Measurements from ENCODE around the gene ABCB11.

GRCh38 chr2:169077674-169078240 lies 46.6 kb upstream of the ABCB11 start:
- TF ChIP-seq, protein P1, sequence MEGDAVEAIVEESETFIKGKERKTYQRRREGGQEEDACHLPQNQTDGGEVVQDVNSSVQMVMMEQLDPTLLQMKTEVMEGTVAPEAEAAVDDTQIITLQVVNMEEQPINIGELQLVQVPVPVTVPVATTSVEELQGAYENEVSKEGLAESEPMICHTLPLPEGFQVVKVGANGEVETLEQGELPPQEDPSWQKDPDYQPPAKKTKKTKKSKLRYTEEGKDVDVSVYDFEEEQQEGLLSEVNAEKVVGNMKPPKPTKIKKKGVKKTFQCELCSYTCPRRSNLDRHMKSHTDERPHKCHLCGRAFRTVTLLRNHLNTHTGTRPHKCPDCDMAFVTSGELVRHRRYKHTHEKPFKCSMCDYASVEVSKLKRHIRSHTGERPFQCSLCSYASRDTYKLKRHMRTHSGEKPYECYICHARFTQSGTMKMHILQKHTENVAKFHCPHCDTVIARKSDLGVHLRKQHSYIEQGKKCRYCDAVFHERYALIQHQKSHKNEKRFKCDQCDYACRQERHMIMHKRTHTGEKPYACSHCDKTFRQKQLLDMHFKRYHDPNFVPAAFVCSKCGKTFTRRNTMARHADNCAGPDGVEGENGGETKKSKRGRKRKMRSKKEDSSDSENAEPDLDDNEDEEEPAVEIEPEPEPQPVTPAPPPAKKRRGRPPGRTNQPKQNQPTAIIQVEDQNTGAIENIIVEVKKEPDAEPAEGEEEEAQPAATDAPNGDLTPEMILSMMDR (IDR thresholded peaks at IDR 0.05 in 8 of 11, conservative IDR thresholded peaks at IDR 0.05 in 3 of 11): no peak
- TF ChIP-seq POLR2A (IDR thresholded peaks at IDR 0.05) (no peak), POLR2AphosphoS5 (IDR thresholded peaks at IDR 0.05) (no peak)

Measured in spleen (tissue), 7 donors.